SK-N-MC (cell line): Measurements from ENCODE around the gene TLCD3A.

Experiments
- EZH2 ChIP-seq: fragments of 200-600 bp; sonication (generic); IDR thresholded peaks from one replicate; pipeline ENCODE4 v1.6.1; 2017; ENCODE audit warnings: antibody characterized with exemption
- FOXP2 ChIP-seq: optimal IDR thresholded peaks from 2 replicates; pipeline ENCODE3; 2011; ENCODE audit warnings: mild to moderate bottlenecking, moderate library complexity; ENCODE audit not compliant: insufficient read depth; ENCODE audit errors: extremely low read length, control extremely low read depth
- POLR2AphosphoS5 ChIP-seq: IDR thresholded peaks from 2 replicates; pipeline ENCODE4 v1.6.1; 2012; ENCODE audit warnings: mild to moderate bottlenecking, low read depth, low read length, borderline replicate concordance

GRCh38 chr17:778096-778495 lies 45.7 kb downstream of the TLCD3A start:
- TF ChIP-seq EZH2 (no peak), POLR2AphosphoS5 (no peak), FOXP2 (no peak)
